CD4-positive, alpha-beta T cell (primary cell): ENCODE results near the gene GALNT2. TPM values are rescaled to one million over a fixed set of nuclear protein-coding genes. Genes with fewer than 3 reads are reported as not detected.

Experiments
- ATAC-seq: fragments of 200-7000 bp; cut with Tn5 transposase; one replicate; pipeline ENCODE4 v1.10.0; 2022; ENCODE audit warnings: mild to moderate bottlenecking; ENCODE audit not compliant: poor library complexity
- CTCF ChIA-PET: fragments of 350-600 bp; sonication (Branson Sonifier 250); formaldehyde crosslinking; loops from one replicate; lab custom pipeline; 2021; ENCODE audit warnings: antibody characterized with exemption, inconsistent platforms; lab: Charles Lee
- POLR2A ChIA-PET: fragments of 350-600 bp; sonication (Branson Sonifier 250); formaldehyde crosslinking; loops from one replicate; lab custom pipeline; 2021; ENCODE audit warnings: antibody characterized with exemption, inconsistent platforms; lab: Charles Lee
- DNase-seq, 14 experiments: peaks; one replicate each; pipeline ENCODE4 v3.0.0-alpha.2; 2013 to 2020; ENCODE audit warnings: mixed read lengths in 2 of 14
- H3K27ac ChIP-seq, 2 donors: one replicate each; pipeline versions ENCODE4 v1.5.1 to v1.7.0; 2013; ENCODE audit warnings: low read length in 2 of 2, low read depth in 1 of 2, mild to moderate bottlenecking in 1 of 2
- H3K27me3 ChIP-seq, 2 experiments: 1 replicate in 1 of 2; 2 replicates in 1 of 2; pipeline versions ENCODE4 v1.6.1 to v1.7.0; 2013; ENCODE audit warnings: low read length in 2 of 2, control low read depth in 1 of 2, mild to moderate bottlenecking in 1 of 2, moderate library complexity in 1 of 2; ENCODE audit not compliant: insufficient read depth in 2 of 2, control insufficient read depth in 1 of 2
- H3K36me3 ChIP-seq: one replicate; pipeline ENCODE4 v1.6.1; 2013; ENCODE audit warnings: low read length, control low read depth; ENCODE audit not compliant: insufficient read depth
- H3K4me1 ChIP-seq: one replicate; pipeline ENCODE4 v1.6.1; 2013; ENCODE audit warnings: low read length, control low read depth; ENCODE audit not compliant: insufficient read depth
- H3K4me3 ChIP-seq: one replicate; pipeline ENCODE4 v1.5.1; 2013; ENCODE audit warnings: mild to moderate bottlenecking, low read length, moderate library complexity
- H3K9me3 ChIP-seq, 2 experiments: 1 replicate in 1 of 2; 2 replicates in 1 of 2; pipeline versions ENCODE4 v1.6.1 to v1.7.0; 2013; ENCODE audit warnings: low read length in 2 of 2, mild to moderate bottlenecking in 2 of 2, control low read depth in 1 of 2, moderate library complexity in 1 of 2; ENCODE audit not compliant: control insufficient read depth in 1 of 2, insufficient read depth in 1 of 2
- H3K27ac Mint-ChIP-seq: one replicate; pipeline ENCODE4 v1.8.0; 2020; ENCODE audit warnings: mixed read lengths
- H3K27me3 Mint-ChIP-seq: one replicate; pipeline ENCODE4 v1.8.0; 2021; ENCODE audit warnings: mixed read lengths
- H3K36me3 Mint-ChIP-seq: one replicate; pipeline ENCODE4 v1.8.0; 2021; ENCODE audit warnings: low read depth, mixed read lengths
- H3K4me1 Mint-ChIP-seq: one replicate; pipeline ENCODE4 v1.8.0; 2021; ENCODE audit warnings: low read depth, mixed read lengths
- H3K4me3 Mint-ChIP-seq: one replicate; pipeline ENCODE4 v1.8.0; 2020; ENCODE audit warnings: mild to moderate bottlenecking, mixed read lengths
- H3K9me3 Mint-ChIP-seq: one replicate; pipeline ENCODE4 v1.8.0; 2020; ENCODE audit warnings: mixed read lengths
- CTCF ChIP-seq: fragments of 200-600 bp; IDR thresholded peaks from one replicate; pipeline ENCODE4 v1.8.0; 2022; ENCODE audit warnings: antibody characterized with exemption, mild to moderate bottlenecking
- intact Hi-C, 2 experiments: fragments of 100-400 bp; cut with DNase I in 1 of 2; cut with micrococcal nuclease in 1 of 2; formaldehyde crosslinking; loops; one replicate each; pipeline versions ENCODE4 v1.15.1 to v1.9.0; 2023 to 2025; cut with DNase I, micrococcal nuclease
- total RNA-seq, 174 experiments: library from RNA in 2 of 174; stranded (reverse) in 2 of 174; gene quantifications; one replicate each; pipeline ENCODE4 v1.2.3 and lab custom pipeline; 2021 to 2026

The GALNT2 gene
- total RNA-seq, 2 experiments from 2014 or later, result 11.0 to 11.4 TPM

GRCh38 chr1:230123280-230124185 lies 56.5 kb downstream of the GALNT2 start:
- no peaks in the 10 kb centered on the region for H3K36me3 ChIP-seq
- no peak for TF ChIP-seq CTCF
- Mint-ChIP-seq H3K36me3 (peaks cover 10% of the 10 kb centered on the region), H3K9me3 (no peaks in the 10 kb centered on the region), H3K27ac (no peak overlapping the region), H3K4me3 (no peak overlapping the region), H3K4me1 (peaks cover 53% of the 10 kb centered on the region), H3K27me3 (no peaks in the 10 kb centered on the region)
- H3K27me3 ChIP-seq, result no peaks in the 10 kb centered on the region
- ATAC-seq, result no peak
- H3K27ac ChIP-seq, result no peak overlapping the region
- ChIA-PET POLR2A (no interaction called here), CTCF (no interaction called here)
- peak in 1 of 14 experiments; percentile 9 for DNase-seq
- intact Hi-C loops, result no loop called here
- no peaks in the 10 kb centered on the region for H3K9me3 ChIP-seq
- no peak overlapping the region for H3K4me3 ChIP-seq
- peaks cover 30% of the 10 kb centered on the region for H3K4me1 ChIP-seq

DNA sequence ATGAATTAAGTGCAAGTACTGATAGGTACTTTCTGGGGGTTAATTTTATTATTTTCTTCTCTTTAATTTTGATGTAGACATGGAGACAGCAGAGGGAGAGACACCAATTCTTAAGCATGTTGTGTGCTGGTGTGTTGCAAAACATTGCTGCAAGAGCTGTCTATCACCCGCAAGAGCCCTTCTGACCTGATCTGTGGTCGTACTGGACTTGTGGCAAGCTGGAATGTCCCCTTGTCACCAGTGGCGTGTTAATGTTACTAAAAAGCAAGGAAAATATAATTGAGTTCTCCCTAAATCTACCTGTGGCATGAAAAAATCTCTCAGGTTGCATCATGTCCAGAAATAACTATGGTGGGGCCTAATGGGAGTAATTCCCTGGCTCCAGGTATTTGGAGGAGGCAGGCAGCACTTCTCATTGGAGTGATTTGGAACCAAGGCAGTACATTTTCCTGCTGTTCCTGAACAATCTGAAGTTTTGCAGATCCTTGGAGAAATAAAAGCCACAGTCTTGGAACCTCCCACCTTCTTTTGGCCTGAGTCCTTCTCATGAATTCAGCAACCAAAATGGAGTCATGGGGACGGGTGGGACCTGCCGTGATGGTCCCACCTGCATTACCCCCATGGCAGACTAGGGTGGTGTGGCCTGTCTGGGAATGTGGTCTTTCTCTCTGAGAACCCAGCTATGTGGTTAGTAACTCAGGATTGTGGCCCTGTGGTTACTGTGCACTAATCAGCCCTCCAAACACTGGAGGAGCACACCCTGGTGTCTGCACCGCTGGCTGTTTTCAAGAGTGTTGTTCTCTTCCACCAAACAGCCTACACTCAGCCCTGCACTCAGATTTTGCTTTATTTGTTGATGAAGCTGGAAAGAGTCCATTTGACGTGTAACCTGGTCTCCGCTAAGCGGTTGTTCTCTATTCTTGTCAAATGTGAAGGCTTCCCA lies 57.4 kb downstream of the GALNT2 start:
- ATAC-seq, result no peak

More for the DNA sequence above, 57.4 kb downstream of the GALNT2 start:
- CTCF ChIA-PET, result no interaction called here
- intact Hi-C loops, result no loop called here
- Mint-ChIP-seq H3K27ac (no peak overlapping the region), H3K9me3 (no peaks in the 10 kb centered on the region), H3K36me3 (peaks cover 8% of the 10 kb centered on the region), H3K4me1 (peaks cover 53% of the 10 kb centered on the region), H3K27me3 (no peaks in the 10 kb centered on the region), H3K4me3 (no peak overlapping the region)
- no peak for TF ChIP-seq CTCF
- no peaks in the 10 kb centered on the region for H3K27me3 ChIP-seq
- H3K4me1 ChIP-seq, result peaks cover 30% of the 10 kb centered on the region
- H3K4me3 ChIP-seq, result no peak overlapping the region
- no peak for DNase-seq
- H3K9me3 ChIP-seq, result no peaks in the 10 kb centered on the region
- no peaks in the 10 kb centered on the region for H3K36me3 ChIP-seq
- H3K27ac ChIP-seq, result no peak overlapping the region
- POLR2A ChIA-PET, result no interaction called here
